HUES48 (cell line): ENCODE data around the gene WDR47.
A peak's percentile ranks its signal among the peaks of the same experiment; 100 is the strongest.
"Not testable (repeated sequence)": the region's sequence is repeated elsewhere in the genome, so short reads cannot be mapped to it uniquely, and the experiment has no call there.

Experiments used
- H3K27ac ChIP-seq: one replicate; pipeline ENCODE4 v1.7.0; 2013; ENCODE audit warnings: low read depth, low read length, inconsistent platforms
- H3K27me3 ChIP-seq: 2 replicates; pipeline ENCODE4 v1.6.1; 2013; ENCODE audit warnings: mild to moderate bottlenecking, low read length; ENCODE audit not compliant: control insufficient read depth, insufficient read depth
- H3K36me3 ChIP-seq: 2 replicates; pipeline ENCODE4 v1.6.1; 2013; ENCODE audit warnings: low read length; ENCODE audit not compliant: control insufficient read depth, insufficient read depth
- H3K4me1 ChIP-seq: 2 replicates; pipeline ENCODE4 v1.6.1; 2013; ENCODE audit warnings: mild to moderate bottlenecking, low read length; ENCODE audit not compliant: control insufficient read depth, insufficient read depth
- H3K4me3 ChIP-seq: 2 replicates; pipeline ENCODE4 v1.5.1; 2013; ENCODE audit warnings: mild to moderate bottlenecking, low read depth, low read length
- H3K9ac ChIP-seq: 2 replicates; pipeline ENCODE4 v1.6.1; 2013; ENCODE audit warnings: mild to moderate bottlenecking, low read depth, low read length, moderate library complexity
- H3K9me3 ChIP-seq: 2 replicates; pipeline ENCODE4 v1.6.1; 2013; ENCODE audit warnings: low read length; ENCODE audit not compliant: control insufficient read depth, insufficient read depth

WDR47 gene

GRCh38 chr1:109048335-109048734 is 6.4 kb upstream of the WDR47 start:
- Histone ChIP-seq H3K4me1 (no peaks in the 10 kb centered on the region), H3K27ac (no peak overlapping the region), H3K36me3 (no peaks in the 10 kb centered on the region), H3K27me3 (no peaks in the 10 kb centered on the region), H3K9me3 (no peaks in the 10 kb centered on the region; the same call in 1 of the 2 replicates), H3K9ac (no peak overlapping the region), H3K4me3 (no peak overlapping the region)

GRCh38 chr1:109047339-109047738 is 5.4 kb upstream of the WDR47 start:
- Histone ChIP-seq H3K9me3 (no peaks in the 10 kb centered on the region; the same call in 1 of the 2 replicates), H3K27ac (no peak overlapping the region), H3K27me3 (no peaks in the 10 kb centered on the region), H3K4me3 (no peak overlapping the region), H3K36me3 (no peaks in the 10 kb centered on the region), H3K9ac (no peak overlapping the region), H3K4me1 (no peaks in the 10 kb centered on the region)

GRCh38 chr1:109046671-109047070 is 4.8 kb upstream of the WDR47 start:
- no peak overlapping the region for H3K4me3 ChIP-seq

GRCh38 chr1:109045595-109045994 is 3.7 kb upstream of the WDR47 start:
- no peaks in the 10 kb centered on the region for H3K27me3 ChIP-seq
- no peak overlapping the region for H3K4me3 ChIP-seq
- no peaks in the 10 kb centered on the region for H3K9me3 ChIP-seq
- H3K36me3 ChIP-seq = no peaks in the 10 kb centered on the region
- H3K4me1 ChIP-seq = no peaks in the 10 kb centered on the region
- H3K9ac ChIP-seq = no peak overlapping the region
- no peak overlapping the region for H3K27ac ChIP-seq

More at GRCh38 chr1:109046671-109047070, 4.8 kb upstream of the WDR47 start:
- Histone ChIP-seq H3K4me1 (no peaks in the 10 kb centered on the region), H3K27ac (no peak overlapping the region), H3K27me3 (no peaks in the 10 kb centered on the region), H3K9me3 (no peaks in the 10 kb centered on the region), H3K36me3 (no peaks in the 10 kb centered on the region), H3K9ac (no peak overlapping the region)

- no peak overlapping the region for H3K9ac ChIP-seq
- H3K27ac ChIP-seq = peak overlapping the region; percentile 37
- peak overlapping the region; percentile 71 for H3K4me3 ChIP-seq
- H3K36me3 ChIP-seq = no peaks in the 10 kb centered on the region
- H3K4me1 ChIP-seq = peaks cover 5% of the 10 kb centered on the region; the same call in 1 of the 2 replicates
- no peaks in the 10 kb centered on the region for H3K9me3 ChIP-seq
- no peaks in the 10 kb centered on the region for H3K27me3 ChIP-seq
Observed at GRCh38 chr1:109040989-109041620, 797 bp downstream of the WDR47 start.

DNA sequence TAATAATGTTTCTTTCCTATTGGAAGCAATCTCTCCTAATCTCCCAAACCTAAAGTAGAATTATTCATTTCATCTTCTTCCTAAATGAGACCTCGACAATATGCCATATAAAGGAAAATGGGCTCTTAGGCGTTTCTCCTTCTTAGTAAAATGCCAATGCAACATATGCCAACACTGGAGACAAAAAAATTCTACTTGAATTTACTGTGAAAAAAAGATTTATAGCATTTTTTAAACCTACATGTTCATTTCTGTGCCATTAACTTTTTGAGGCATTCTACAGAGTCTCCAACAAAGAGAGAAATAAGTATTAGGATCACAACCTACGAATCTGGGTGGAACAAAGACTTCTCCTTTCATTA is 1.3 kb downstream of the WDR47 start:
- no peaks in the 10 kb centered on the region for H3K9me3 ChIP-seq
- H3K27ac ChIP-seq = no peak overlapping the region
- H3K36me3 ChIP-seq = no peaks in the 10 kb centered on the region
- H3K9ac ChIP-seq = no peak overlapping the region
- peaks cover 5% of the 10 kb centered on the region; the same call in 1 of the 2 replicates for H3K4me1 ChIP-seq
- H3K4me3 ChIP-seq = peak overlapping the region; percentile 71
- H3K27me3 ChIP-seq = no peaks in the 10 kb centered on the region

GRCh38 chr1:109034382-109034781 is 7.5 kb downstream of the WDR47 start:
- H3K27ac ChIP-seq = no peak overlapping the region
- H3K36me3 ChIP-seq = no peaks in the 10 kb centered on the region
- no peaks in the 10 kb centered on the region for H3K27me3 ChIP-seq
- H3K4me3 ChIP-seq = no peak overlapping the region
- H3K9ac ChIP-seq = no peak overlapping the region
- no peaks in the 10 kb centered on the region for H3K4me1 ChIP-seq
- no peaks in the 10 kb centered on the region for H3K9me3 ChIP-seq

- H3K9ac ChIP-seq, H3K9me3 ChIP-seq: not testable (repeated sequence)
Observed at GRCh38 chr1:109029493-109029892, 12.4 kb downstream of the WDR47 start.

DNA sequence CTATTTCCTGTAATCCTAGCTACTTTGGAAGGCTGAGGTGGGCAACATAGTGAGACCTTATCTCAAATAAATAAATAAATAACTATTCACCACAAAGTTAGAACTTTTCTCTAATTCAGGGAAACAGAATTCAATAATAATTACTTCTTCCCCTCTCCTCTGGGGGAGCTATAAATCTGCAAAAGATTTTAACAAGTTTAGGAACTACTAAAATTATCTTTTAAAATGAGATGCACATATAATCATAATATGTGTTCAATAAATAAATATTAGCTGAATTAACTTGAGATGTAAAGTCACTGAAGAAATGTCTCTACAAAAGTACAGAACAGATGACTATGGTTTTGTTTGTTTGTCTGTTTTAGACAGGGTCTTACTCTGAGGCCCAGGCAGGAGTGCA is 14.1 kb downstream of the WDR47 start:
- no peak overlapping the region for H3K9ac ChIP-seq
- no peak overlapping the region for H3K27ac ChIP-seq

More at GRCh38 chr1:109029493-109029892, 12.4 kb downstream of the WDR47 start:
- not testable (repeated sequence) for H3K27ac ChIP-seq, H3K4me1 ChIP-seq, H3K27me3 ChIP-seq, H3K36me3 ChIP-seq, H3K4me3 ChIP-seq

DNA sequence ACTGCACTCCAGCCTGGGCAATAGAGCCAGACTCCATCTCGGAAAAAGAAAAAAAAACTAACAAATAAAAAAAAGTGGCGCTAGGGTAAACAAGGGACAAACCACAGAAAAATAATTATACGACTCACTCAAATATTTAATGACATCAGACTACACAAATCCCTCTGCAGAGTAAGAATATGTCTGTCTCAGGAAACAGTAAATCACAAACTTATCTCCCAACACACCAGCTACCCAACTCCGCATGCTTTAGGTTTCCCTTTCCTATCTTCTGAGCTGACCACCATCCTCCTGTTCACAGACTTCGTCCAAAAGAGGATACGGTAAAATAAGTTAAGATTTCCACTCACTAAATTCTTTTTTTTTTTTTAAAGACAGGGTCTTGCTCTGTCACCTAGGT is 16.2 kb downstream of the WDR47 start:
- Histone ChIP-seq H3K9me3 (no peaks in the 10 kb centered on the region), H3K4me3 (no peak overlapping the region), H3K27me3 (no peaks in the 10 kb centered on the region), H3K36me3 (no peaks in the 10 kb centered on the region), H3K4me1 (no peaks in the 10 kb centered on the region), H3K27ac (no peak overlapping the region), H3K9ac (no peak overlapping the region)

More for the DNA sequence above, 14.1 kb downstream of the WDR47 start:
- Histone ChIP-seq H3K4me3 (no peak overlapping the region), H3K27me3 (no peaks in the 10 kb centered on the region), H3K4me1 (no peaks in the 10 kb centered on the region), H3K9me3 (no peaks in the 10 kb centered on the region), H3K36me3 (no peaks in the 10 kb centered on the region)

- no peaks in the 10 kb centered on the region for H3K27me3 ChIP-seq
- H3K4me3 ChIP-seq = no peak overlapping the region
- H3K9me3 ChIP-seq = no peaks in the 10 kb centered on the region
- no peaks in the 10 kb centered on the region for H3K4me1 ChIP-seq
- H3K36me3 ChIP-seq = no peaks in the 10 kb centered on the region
- no peak overlapping the region for H3K27ac ChIP-seq
- H3K9ac ChIP-seq = no peak overlapping the region
Observed at GRCh38 chr1:109024646-109025045, 17.3 kb downstream of the WDR47 start.
